SK-N-DZ (cell line): ENCODE results near the gene SORBS2.

Source experiments
- small RNA-seq, 2 experiments: library from RNA; depleted of rRNA; stranded (forward); fragments of <200 nt; gene quantifications; one replicate each; pipeline ENCODE3, GENCODE V24; 2014

Gene SORBS2

Small RNA genes lying within 50 kb of the gene (small RNA-seq; reads per million reads assigned to genes)
- gene RF00019 = 0 reads per million in 2 experiments
